ENCODE data around the gene C1QTNF8.
A peak's percentile ranks its signal among the peaks of the same experiment; 100 is the strongest.

C1QTNF8 gene

DNA sequence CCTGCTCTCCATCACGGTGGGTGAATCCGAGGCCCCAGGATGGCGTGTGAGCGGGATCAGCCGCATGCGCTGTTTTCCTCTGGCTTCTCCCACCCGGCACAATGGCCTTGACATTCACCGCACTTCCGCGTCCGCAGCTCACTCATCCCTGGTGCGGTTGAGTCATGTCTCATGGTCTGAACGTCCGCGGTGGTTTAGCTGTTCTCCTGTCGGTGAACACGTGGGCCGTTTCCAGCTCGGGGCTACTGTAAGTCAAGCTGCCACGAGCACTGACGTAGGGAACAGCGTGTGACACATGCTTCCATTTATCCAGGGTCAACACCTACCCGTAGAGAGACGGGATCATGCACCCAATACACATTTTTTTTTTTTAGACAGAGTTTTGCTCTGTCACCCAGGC is 41.6 kb upstream of the C1QTNF8 start:
- H3K4me1 ChIP-seq = peaks cover 49% of the 10 kb centered on the region
- no peaks in the 10 kb centered on the region for H3K9me3 ChIP-seq

DNA sequence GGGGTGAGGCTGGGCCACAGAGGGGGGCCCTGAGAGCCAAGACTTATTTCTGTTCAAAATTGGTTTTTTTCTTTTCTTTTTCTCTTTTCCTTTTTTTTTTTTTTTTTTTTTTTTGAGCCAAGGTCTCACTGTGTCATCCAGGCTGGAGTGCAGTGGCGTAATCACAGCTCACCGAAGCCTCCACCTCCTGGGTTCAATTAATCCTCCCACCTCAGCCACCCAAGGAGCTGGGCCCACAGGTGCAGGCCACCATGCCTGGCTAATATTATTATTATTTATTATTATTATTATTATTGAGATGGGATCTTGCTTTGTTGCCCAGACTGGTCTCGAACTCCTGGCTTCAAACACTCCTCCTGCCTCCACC is 39.4 kb upstream of the C1QTNF8 start:
- H3K4me1 ChIP-seq = peaks cover 33% of the 10 kb centered on the region
- no peaks in the 10 kb centered on the region for H3K36me3 ChIP-seq
- H3K4me2 ChIP-seq = no peak overlapping the region
- peaks cover 9% of the 10 kb centered on the region; the same call in 1 of the 2 replicates for H3K27me3 ChIP-seq
- H3K9ac ChIP-seq = no peak overlapping the region
- TF ChIP-seq Cebpa-rat (IDR thresholded peaks at IDR 0.05) = no peak
- H3K4me3 ChIP-seq = no peak overlapping the region
- H3K9me3 ChIP-seq = no peaks in the 10 kb centered on the region
- no peaks in the 10 kb centered on the region for H4K20me1 ChIP-seq
- H3K27ac ChIP-seq = no peak overlapping the region

More for the DNA sequence above, 41.6 kb upstream of the C1QTNF8 start:
- H3K36me3 ChIP-seq = no peaks in the 10 kb centered on the region
- no peak overlapping the region for H3K9ac ChIP-seq
- no peak overlapping the region for H3K27ac ChIP-seq
- H3K27me3 ChIP-seq = peaks cover 9% of the 10 kb centered on the region; the same call in 1 of the 2 replicates
- no peak overlapping the region for H3K4me3 ChIP-seq
- no peak overlapping the region for H3K4me2 ChIP-seq
- H4K20me1 ChIP-seq = no peaks in the 10 kb centered on the region
- TF ChIP-seq Cebpa-rat (IDR thresholded peaks at IDR 0.05) = no peak

DNA sequence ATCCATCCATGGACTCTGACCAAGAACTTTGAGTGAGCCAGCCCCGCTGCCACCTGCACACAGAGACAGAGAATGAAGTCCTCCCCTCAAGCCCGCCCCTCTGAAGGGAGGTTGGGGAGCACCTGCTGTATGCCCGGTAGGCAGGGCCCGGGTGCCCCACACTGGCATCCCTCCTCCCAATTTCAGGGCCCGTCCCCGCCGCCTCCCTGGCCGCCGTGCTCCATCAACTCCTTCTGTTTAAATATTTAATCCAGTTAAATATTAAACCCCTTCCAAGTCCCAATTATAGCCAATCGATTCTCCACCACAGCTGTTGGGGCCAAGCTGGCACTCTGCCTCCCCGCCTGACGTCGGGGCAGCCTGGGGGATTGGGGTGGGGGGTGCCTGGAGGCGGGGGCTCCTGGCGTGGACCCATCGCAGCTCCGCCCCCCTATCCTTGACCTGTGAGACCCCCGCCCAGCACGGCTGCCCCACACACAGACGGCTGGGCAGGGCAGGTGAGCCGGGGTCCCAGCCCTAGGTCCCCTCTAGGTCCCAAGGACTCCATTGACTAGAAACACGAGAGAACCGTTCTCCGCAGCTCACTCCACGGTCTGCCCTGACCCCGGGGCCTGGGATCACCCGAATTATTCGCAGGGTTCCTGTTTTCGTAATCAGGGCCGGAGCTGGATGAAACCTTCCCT is 38.9 kb upstream of the C1QTNF8 start:
- Histone ChIP-seq H3K27me3 (peaks cover 9% of the 10 kb centered on the region; the same call in 1 of the 2 replicates), H3K4me3 (no peak overlapping the region), H3K27ac (no peak overlapping the region), H3K4me1 (peaks cover 32% of the 10 kb centered on the region), H4K20me1 (no peaks in the 10 kb centered on the region), H3K9ac (no peak overlapping the region), H3K36me3 (no peaks in the 10 kb centered on the region), H3K9me3 (no peaks in the 10 kb centered on the region), H3K4me2 (no peak overlapping the region)
- no peak for TF ChIP-seq Cebpa-rat (IDR thresholded peaks at IDR 0.05)

DNA sequence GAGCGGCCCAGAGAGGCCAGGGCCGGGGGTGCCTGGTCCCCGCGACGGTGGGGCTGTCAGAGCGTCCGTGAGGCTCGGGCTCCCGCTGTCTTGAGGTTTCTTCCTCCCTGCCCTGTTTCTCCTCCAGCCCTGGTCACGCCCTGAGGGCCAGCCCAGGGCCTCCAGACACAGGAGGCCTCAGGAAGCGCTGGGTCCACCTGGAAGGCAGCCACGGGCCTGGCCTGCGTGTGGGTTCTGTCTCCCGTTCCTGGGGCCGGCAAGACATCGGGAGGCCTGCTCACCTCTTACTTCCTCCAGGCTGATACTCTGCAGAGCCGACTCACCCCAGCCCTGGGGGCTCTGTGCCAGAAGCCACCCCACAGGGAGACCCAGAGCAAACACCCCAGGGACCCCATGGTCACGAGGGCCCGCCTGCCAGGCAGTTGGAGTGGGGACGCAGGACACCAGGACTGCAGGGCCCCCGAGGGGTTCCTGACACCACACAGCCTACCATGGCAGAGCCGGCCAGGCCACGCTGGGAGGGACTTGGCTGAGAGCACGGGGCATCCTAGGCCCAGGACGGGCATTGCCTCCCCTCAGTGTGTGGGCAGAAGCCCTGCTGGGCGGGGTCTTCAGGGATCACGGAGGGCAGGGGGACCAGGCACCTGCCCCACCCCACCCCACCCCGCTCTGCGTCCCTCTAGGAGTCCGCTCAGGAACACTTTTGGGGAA is 37.9 kb upstream of the C1QTNF8 start:
- Histone ChIP-seq H3K27ac (no peak overlapping the region), H4K20me1 (no peaks in the 10 kb centered on the region), H3K9ac (no peak overlapping the region), H3K36me3 (no peaks in the 10 kb centered on the region), H3K27me3 (peaks cover 9% of the 10 kb centered on the region; the same call in 1 of the 2 replicates), H3K9me3 (no peaks in the 10 kb centered on the region), H3K4me2 (peak overlapping the region; percentile 67), H3K4me1 (peaks cover 34% of the 10 kb centered on the region), H3K4me3 (no peak overlapping the region)
- TF ChIP-seq Cebpa-rat (IDR thresholded peaks at IDR 0.05) = no peak

DNA sequence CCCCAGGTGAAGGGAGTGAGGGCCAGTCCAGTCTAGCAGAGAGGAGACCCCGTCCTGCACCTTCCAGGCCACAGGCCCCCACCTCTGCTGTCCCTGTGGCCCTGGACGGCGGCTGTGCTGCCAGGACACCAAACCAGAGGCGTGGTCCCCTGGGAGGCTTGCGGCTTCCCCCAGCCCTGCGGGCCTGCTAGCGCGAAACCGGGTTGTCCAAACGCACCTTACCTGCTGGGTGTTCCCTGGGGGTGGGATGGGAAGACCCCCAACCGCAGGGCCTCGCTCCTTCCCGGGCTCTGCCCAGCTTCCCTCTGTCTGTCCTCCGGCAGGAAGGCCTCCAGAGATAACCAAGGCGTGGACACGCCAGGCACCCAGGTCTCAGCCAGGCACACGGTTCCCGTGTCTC is 37.2 kb upstream of the C1QTNF8 start:
- TF ChIP-seq Cebpa-rat (IDR thresholded peaks at IDR 0.05) = no peak
- peak overlapping the region; percentile 67 for H3K4me2 ChIP-seq
- H3K4me3 ChIP-seq = no peak overlapping the region

DNA sequence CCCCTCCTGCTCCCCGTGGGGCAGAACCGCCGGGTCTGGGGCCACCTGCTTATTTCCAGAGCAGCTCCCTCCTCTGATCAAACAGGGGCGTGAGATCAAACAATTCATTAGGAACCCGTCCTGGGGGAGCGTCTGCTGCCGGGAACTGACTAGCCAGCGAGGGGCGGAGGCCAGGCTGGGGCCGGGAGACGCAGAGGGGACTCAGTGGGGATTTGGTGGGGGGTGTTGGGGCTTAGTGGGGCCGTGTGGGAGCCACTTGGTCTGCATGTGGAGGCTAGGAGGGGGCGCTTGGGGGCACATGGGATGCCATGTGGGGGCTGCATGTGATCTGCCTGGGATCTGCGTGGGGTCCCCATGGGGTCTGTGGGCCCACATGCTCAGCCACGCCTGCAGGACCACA is 36.4 kb upstream of the C1QTNF8 start:
- no peak for TF ChIP-seq Cebpa-rat (IDR thresholded peaks at IDR 0.05)
- H3K27me3 ChIP-seq = peaks cover 9% of the 10 kb centered on the region; the same call in 1 of the 2 replicates
- H3K9ac ChIP-seq = no peak overlapping the region
- H3K4me2 ChIP-seq = peak overlapping the region; percentile 67
- H3K36me3 ChIP-seq = no peaks in the 10 kb centered on the region
- H3K4me1 ChIP-seq = peaks cover 30% of the 10 kb centered on the region
- no peak overlapping the region for H3K4me3 ChIP-seq
- H3K9me3 ChIP-seq = no peaks in the 10 kb centered on the region
- no peak overlapping the region for H3K27ac ChIP-seq
- H4K20me1 ChIP-seq = no peaks in the 10 kb centered on the region

More for the DNA sequence above, 37.2 kb upstream of the C1QTNF8 start:
- H3K36me3 ChIP-seq = no peaks in the 10 kb centered on the region
- H3K27me3 ChIP-seq = peaks cover 9% of the 10 kb centered on the region; the same call in 1 of the 2 replicates
- no peaks in the 10 kb centered on the region for H4K20me1 ChIP-seq
- H3K9me3 ChIP-seq = no peaks in the 10 kb centered on the region
- H3K27ac ChIP-seq = no peak overlapping the region
- H3K9ac ChIP-seq = 0 out of 2 replicates have a peak overlapping the region, but pooled peaks have one; percentile 3
- H3K4me1 ChIP-seq = peaks cover 30% of the 10 kb centered on the region

DNA sequence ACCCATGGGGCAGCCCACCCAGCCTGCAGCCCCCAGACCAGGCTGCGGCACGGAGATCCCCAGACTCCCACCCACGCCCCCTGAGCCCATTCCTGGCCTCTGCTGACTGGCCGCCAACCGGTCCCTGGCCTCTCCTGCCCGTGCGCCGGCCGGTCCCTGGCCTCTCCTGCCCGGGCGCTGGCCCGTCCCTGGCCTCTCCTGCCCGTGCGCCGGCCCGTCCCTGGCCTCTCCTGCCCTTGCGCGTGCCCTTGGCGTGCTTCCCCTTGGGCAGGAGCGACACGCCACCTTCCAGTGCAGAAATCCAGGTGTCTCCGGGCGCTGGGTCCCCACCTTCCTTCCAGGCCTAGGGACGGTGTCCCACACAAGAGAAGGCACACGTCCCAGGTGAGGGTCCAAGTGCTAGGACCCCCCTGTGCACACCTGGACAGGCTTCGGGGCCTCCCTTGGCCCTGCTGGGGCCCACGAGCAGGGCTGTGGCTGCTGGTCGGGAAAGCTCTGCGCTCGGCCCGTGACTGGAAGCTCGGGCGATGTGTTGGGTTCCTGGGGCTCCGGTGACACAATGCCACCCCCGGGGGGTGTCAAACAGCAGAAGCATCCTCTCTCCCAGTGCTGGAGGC is 35.4 kb upstream of the C1QTNF8 start:
- H4K20me1 ChIP-seq = 0 out of 2 replicates have a peak, but pooled peaks cover 6% of the 10 kb centered on the region
- H3K4me2 ChIP-seq = 0 out of 2 replicates have a peak overlapping the region, but pooled peaks have one; percentile 67

DNA sequence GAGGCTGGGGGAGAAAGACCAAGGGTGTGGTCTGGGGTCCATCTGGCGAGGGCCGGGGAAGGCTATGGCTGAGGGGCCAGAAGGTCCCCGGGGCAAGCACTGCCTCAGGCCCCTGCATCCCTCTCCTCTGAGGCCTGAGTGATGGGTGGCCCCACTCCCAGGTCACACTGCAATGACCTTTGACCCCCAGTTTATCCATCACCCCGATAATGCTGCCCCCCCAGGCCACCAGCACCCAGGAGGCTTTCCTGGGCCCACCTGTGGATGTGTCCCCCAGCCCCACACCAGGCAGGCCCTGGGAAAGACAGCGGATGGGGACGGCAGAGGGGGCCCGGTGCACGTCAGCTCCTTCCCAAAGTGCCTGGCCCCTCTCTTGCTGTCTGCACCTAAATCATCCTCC is 34.3 kb upstream of the C1QTNF8 start:
- H3K27me3 ChIP-seq = peaks cover 12% of the 10 kb centered on the region
- peaks cover 30% of the 10 kb centered on the region for H3K4me1 ChIP-seq
- no peak overlapping the region for H3K9ac ChIP-seq
- H3K4me2 ChIP-seq = no peak overlapping the region; the same call in 1 of the 2 replicates
- no peak overlapping the region for H3K27ac ChIP-seq
- H4K20me1 ChIP-seq = 0 out of 2 replicates have a peak, but pooled peaks cover 8% of the 10 kb centered on the region
- H3K4me3 ChIP-seq = no peak overlapping the region
- H3K36me3 ChIP-seq = no peaks in the 10 kb centered on the region
- no peaks in the 10 kb centered on the region for H3K9me3 ChIP-seq
- no peak for TF ChIP-seq Cebpa-rat (IDR thresholded peaks at IDR 0.05)

More for the DNA sequence above, 35.4 kb upstream of the C1QTNF8 start:
- no peaks in the 10 kb centered on the region for H3K36me3 ChIP-seq
- H3K4me3 ChIP-seq = no peak overlapping the region
- TF ChIP-seq Cebpa-rat (IDR thresholded peaks at IDR 0.05) = no peak
- no peaks in the 10 kb centered on the region for H3K9me3 ChIP-seq
- H3K9ac ChIP-seq = no peak overlapping the region
- peaks cover 9% of the 10 kb centered on the region for H3K27me3 ChIP-seq
- H3K4me1 ChIP-seq = peaks cover 30% of the 10 kb centered on the region
- no peak overlapping the region for H3K27ac ChIP-seq

DNA sequence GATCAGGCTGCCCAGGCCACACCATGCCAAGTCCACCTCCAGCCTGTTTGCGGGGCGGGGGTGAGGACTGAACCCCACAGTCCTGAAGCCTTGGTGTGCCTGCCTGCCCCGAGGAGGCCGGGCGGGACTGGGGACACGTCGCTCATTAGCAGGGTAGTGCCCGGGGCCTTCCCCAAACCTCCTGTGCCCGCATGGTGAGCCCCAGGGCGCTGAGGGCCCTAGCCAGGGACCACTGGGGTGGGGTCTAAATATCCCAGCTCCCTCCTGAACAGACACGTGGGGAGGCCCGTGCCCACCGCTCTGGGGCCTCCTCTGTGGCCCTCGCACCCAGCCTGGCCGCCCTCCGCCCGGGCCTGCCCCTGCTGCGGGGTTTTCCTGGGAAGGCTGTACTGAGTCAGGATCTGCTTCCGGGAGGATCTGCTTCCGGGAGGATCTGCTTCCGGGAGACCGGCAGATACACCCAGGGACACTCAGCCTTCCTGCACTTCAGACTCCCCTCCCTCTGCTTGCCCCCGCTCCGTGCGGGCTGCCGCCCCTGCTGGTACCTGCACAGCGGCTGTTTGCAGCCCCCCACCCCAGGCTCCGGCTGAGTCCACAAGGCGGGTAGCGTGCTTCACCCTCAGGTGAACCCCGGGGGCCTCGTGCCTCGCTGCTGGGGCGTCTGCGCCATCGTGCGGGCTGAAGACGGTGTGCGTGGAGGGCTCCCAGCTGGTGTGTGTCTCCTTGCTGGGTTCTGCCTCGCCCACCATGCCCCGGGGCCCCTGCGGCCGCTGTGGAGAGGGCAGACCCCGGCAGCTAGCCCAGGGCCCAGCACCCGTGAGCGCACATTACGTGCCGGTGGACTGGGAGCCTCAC is 33.3 kb upstream of the C1QTNF8 start:
- Histone ChIP-seq H3K27me3 (peaks cover 14% of the 10 kb centered on the region), H3K4me1 (peaks cover 30% of the 10 kb centered on the region), H3K4me2 (no peak overlapping the region; the same call in 1 of the 2 replicates), H3K4me3 (no peak overlapping the region), H3K27ac (no peak overlapping the region), H3K36me3 (no peaks in the 10 kb centered on the region), H3K9me3 (no peaks in the 10 kb centered on the region), H4K20me1 (0 out of 2 replicates have a peak, but pooled peaks cover 15% of the 10 kb centered on the region), H3K9ac (no peak overlapping the region)
- TF ChIP-seq Cebpa-rat (IDR thresholded peaks at IDR 0.05) = no peak

Measured in BLaER1 (cell line).